AML-193 (cell line): ENCODE results near the gene ATP6V1G1.
"Not testable (repeated sequence)": the region's sequence is repeated elsewhere in the genome, so short reads cannot be mapped to it uniquely, and the experiment has no call there.

Experiments
- DNase-seq, 2 experiments: peaks; one replicate each; lab custom pipeline; 2025; lab: John Stamatoyannopoulos, UW

The ATP6V1G1 gene

DNA sequence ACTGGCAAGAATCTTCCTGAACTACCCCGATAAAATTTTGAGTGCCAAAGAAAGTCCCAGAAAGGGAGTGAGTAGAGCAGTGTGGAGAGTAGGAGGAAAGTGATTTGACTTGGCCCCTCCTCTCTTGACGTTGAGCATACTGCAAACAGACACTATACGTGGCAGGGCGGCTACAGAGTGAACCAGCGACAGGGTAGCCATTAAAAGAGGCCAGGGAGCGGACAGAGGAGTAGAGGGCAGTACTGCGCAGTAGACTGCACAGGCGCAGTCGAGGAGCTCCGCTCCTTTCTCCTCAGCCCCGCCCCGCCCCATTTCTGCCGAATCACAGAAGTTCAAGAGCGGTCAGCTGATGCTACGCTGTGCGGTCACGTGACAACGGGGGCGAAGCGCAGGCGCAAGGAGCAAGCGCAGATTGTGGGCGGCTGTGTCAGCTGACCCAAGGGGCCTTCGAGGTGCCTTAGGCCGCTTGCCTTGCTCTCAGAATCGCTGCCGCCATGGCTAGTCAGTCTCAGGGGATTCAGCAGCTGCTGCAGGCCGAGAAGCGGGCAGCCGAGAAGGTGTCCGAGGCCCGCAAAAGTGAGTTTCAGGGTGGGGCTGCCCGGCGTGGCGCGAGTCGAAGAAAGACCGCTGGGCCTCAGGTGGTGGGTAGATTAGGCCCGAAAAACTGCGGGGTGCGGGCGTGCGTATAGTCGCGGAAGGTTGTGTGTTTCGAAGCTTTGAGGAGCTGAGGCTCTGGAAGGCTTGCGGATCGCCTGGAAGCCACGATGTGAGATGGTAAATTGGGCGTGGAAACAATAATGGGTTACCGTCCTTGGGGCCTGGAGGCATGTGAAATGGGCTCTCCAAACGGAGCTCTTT lies at the start of gene ATP6V1G1:
Gene ATP6V1G1, plus strand, starts transcription at position 425 of the 858 bp plus-strand sequence. Its CDS starts 70 bp downstream, at position 495.
- peak; percentile 96 for DNase-seq

- no peak for DNase-seq
Observed at GRCh38 chr9:114538241-114538640, 49.3 kb upstream of the ATP6V1G1 start.

DNA sequence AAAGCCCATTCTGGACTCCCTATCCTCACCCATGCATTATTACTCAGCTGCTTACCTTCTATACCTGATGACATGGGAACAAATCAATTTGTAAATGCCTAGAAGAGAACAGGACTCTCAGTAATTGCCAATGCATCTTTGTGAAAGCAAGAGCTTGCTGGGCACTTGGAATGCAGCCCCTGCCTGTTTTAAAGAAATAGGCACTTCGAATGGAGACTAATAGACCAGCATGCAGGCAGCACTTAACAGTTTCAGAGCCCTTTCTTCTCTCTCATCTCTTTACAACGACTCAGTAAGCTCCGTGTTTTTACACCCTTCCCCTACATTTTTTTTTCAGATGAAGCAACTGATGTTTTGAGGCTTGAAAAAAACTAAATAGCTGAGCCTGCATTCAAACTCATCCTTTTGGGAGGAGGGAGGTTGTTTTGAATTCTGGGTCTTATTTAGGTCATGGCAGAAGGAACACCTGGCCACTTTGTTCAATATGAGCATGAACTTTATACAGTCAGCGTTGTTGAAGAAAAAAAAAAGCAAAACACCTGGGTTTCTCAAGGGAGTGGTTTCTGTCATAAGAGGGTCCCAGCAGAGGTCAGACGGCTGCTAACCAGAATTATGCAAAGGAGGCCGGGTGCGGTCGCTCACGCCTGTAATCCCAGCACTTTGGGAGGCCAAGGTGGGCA lies 47.7 kb upstream of the ATP6V1G1 start:
- no peak for DNase-seq

DNA sequence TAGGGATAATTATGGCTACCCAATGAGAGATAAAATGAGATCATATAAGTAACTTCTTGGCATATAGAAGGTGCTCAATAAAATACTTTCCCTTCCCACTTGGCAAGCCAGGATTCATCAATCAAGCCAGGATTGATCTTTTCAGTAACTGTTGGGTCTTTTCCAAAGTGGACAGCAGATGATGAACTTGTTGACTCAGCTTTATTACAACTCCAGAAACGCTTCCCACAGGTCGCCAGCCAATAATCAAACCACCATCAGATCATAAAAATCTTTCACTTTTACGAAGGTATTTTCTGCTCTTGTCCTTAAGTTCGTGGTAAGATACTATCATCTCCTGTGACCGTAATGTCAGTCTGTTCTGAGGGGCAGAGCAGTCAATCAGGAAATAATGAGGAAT lies 42.5 kb upstream of the ATP6V1G1 start:
- no peak for DNase-seq

GRCh38 chr9:114546851-114547250 lies 40.7 kb upstream of the ATP6V1G1 start:
- DNase-seq = no peak

GRCh38 chr9:114549697-114550330 lies 37.8 kb upstream of the ATP6V1G1 start:
- DNase-seq = no peak

- no peak for DNase-seq
Observed at GRCh38 chr9:114551750-114552685, 35.6 kb upstream of the ATP6V1G1 start.

DNA sequence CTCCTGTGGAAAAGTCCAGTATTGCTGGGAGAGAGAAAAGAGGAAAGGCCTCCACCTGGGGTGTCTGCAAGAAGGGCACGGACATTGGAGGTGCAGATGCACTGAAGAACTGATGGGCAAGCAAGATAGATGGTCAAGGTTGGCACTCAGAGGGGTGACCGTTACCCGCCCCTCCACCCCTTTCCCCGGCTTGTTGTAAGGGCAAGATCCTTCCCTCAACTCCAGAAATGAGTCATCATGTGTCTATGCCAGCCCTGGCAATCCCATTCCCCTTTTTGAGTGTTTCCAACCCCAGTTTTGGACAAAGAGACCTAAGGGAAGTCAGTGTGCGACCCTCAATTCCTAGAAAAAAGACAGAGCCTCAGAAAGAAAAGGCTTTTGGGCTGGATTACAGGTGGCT lies 34.9 kb upstream of the ATP6V1G1 start:
- DNase-seq = no peak

- DNase-seq = no peak
Observed at GRCh38 chr9:114553202-114553601, 34.4 kb upstream of the ATP6V1G1 start.

- no peak for DNase-seq
Observed at GRCh38 chr9:114555696-114556095, 31.9 kb upstream of the ATP6V1G1 start.

GRCh38 chr9:114558027-114558675 lies 29.4 kb upstream of the ATP6V1G1 start:
- no peak for DNase-seq

DNA sequence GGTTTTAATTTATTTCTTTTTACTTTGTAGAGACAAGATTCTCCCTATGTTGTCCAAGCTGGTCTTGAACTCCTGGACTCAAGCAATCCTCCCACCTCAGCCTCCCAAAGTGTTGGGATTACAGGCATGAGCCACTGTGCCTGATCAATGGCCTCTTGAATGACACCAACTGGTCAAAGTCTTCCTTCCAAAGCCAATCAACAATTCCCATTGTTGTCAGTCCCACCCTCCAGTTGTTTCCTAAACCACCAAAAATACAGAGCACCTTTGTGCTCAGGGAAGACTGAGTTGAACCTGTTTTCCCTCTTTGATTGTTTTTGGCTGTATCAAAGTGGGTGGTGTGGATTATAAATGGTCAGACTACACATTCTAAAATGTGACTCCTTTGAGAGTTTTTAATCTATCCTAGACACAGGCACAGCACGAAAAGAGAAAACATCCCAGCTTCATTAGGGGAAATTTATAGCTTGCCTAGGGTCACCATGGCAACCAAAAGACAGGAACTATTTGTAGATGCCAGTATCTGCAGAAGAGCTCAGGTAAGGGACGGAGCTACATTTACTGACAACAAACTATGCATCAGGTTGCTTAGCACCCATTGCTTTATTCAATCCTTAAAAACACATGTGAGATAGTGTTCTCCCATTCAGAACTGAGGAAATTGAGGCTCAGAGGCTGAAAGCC lies 27.6 kb upstream of the ATP6V1G1 start:
- no peak for DNase-seq

DNA sequence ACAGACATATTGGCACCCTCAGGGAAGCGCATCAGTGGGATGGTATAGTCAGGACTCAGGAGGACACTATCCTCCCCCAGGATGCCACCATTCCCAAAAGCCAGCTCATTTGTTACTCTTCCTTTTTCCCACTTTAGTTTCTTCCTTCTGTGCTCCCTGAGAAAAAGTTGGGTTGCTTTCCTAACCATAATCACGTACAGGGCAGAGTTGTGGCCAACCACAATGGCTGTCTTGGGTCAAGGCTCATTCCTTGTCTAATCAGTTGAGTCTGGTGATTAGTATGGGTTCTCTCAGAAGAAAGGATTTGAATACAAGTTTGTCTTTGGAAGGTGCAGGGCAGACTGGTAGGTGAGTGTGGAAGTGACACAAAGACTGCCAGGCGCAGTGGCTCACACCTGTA lies 26.6 kb upstream of the ATP6V1G1 start:
- DNase-seq = no peak

- DNase-seq = no peak
Observed at GRCh38 chr9:114561771-114562170, 25.8 kb upstream of the ATP6V1G1 start.

- no peak for DNase-seq
Observed at GRCh38 chr9:114565204-114565603, 22.4 kb upstream of the ATP6V1G1 start.

- no peak for DNase-seq
Observed at GRCh38 chr9:114570742-114571141, 16.8 kb upstream of the ATP6V1G1 start.

DNA sequence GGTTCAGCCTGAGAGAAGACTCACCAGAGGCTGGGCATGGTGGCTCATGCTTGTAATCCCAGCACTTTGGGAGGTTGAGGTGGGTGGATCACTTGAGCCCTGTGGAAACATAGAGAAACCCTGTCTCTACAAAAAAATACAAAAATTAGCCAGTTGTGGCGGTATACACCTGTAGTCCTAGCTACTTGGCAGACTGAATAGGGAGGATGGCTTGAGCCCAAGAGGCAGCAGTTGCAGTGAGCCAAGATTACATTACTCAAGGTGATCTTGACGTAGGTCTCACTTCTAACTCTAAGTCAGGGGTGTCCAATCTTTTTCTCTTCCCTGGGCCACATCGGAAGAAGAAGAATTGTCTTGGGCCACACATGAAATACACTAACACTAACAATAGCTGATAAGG lies 16.2 kb upstream of the ATP6V1G1 start:
- no peak for DNase-seq

DNA sequence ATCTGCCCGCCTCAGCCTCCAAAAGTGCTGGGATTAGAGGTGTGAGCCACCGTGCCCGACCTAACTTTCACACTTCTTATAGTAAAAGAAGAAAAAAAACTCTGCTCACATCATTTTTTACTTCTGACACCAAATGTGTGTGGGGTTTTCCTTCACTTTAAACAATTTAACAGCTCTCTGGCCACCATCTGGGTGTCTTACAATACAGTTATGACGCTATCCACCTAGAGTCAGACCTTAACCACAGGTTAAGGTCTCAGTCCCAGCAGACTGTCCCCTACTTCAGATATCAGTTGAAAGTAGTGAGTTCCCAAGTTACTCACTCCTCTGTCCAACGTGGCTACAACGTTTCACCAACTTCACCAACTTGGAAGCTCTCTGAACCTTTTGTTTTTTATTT lies 15.4 kb upstream of the ATP6V1G1 start:
- DNase-seq = no peak

GRCh38 chr9:114574438-114574837 lies 13.1 kb upstream of the ATP6V1G1 start:
- peak; percentile 65 for DNase-seq

GRCh38 chr9:114576779-114577178 lies 10.8 kb upstream of the ATP6V1G1 start:
- DNase-seq = not testable (repeated sequence)

- DNase-seq = not testable (repeated sequence)
Observed at GRCh38 chr9:114578134-114578533, 9.4 kb upstream of the ATP6V1G1 start.
